ENCODE results near the gene CYB5B. TPM values are rescaled to one million over a fixed set of nuclear protein-coding genes. Genes with fewer than 3 reads are reported as not detected.
A peak's percentile ranks its signal among the peaks of the same experiment; 100 is the strongest.

The CYB5B gene
- total RNA-seq, 3 donors from 2014 or later (not counting 1 experiment from before 2014, with no cell fraction given) = 73.1 to 106 (median 88.4) TPM

DNA sequence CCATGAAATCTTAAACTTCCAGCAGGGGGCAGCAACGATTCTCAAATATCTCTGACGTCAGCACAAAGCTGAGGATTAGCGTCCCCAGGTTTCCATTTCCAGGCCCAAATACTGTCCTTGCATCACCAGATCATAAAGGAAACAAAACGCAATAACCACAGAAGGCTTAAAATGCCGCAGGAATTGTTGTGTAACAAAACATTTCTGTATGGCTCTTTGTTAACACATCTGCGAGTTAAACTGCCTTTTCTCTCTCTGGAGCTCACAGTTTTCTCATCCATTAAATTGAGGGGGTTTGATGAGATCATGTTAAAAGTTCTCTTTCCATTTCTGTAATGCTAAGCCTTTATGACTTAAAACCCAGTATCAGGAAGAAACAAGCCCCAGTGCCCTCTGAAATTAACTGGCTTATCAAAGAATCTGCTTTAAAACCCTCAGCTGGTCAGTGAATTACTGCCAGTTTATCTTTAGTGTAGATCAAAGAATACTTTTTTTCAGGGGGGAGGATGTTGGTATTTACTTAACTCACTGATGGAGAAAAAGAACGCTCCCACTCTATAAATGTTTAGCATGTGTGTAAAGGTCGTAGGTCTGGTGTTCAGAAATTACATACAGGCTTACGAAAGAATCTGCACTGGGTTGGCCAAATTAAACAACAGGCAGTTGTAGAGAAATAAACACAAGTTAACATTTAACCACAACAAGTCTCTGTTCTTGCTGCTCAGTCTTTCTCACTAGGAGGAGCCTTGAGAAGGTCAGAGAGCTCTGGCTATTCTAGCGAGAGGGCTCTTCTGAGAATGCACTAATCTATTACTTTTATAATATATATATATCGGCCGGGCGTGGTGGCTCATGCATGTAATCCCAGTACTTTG, 28.0 kb upstream of the CYB5B start:
- H3K27me3 Mint-ChIP-seq (ENCODE audit: low read depth in 2 of 2) = no peaks in the 10 kb centered on the region
- Histone ChIP-seq H3K4me1 (ENCODE audit: control insufficient read depth, insufficient read depth, low read length) (no peaks in the 10 kb centered on the region), H3K36me3 (ENCODE audit: control insufficient read depth, insufficient read depth, low read length) (no peaks in the 10 kb centered on the region), H3K4me3 (ENCODE audit: low read length) (no peak overlapping the region), H3K27ac (ENCODE audit: low read length) (peak overlapping the region; percentile 50), H3K9me3 (ENCODE audit: control insufficient read depth, insufficient read depth, low read length) (no peaks in the 10 kb centered on the region), H3K27me3 (ENCODE audit: control insufficient read depth, insufficient read depth, low read length) (no peaks in the 10 kb centered on the region)
- TF ChIP-seq, protein P1, sequence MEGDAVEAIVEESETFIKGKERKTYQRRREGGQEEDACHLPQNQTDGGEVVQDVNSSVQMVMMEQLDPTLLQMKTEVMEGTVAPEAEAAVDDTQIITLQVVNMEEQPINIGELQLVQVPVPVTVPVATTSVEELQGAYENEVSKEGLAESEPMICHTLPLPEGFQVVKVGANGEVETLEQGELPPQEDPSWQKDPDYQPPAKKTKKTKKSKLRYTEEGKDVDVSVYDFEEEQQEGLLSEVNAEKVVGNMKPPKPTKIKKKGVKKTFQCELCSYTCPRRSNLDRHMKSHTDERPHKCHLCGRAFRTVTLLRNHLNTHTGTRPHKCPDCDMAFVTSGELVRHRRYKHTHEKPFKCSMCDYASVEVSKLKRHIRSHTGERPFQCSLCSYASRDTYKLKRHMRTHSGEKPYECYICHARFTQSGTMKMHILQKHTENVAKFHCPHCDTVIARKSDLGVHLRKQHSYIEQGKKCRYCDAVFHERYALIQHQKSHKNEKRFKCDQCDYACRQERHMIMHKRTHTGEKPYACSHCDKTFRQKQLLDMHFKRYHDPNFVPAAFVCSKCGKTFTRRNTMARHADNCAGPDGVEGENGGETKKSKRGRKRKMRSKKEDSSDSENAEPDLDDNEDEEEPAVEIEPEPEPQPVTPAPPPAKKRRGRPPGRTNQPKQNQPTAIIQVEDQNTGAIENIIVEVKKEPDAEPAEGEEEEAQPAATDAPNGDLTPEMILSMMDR (IDR thresholded peaks at IDR 0.05) = peak; percentile 8
- H3K9me3 Mint-ChIP-seq = no peaks in the 10 kb centered on the region
- H3K4me3 Mint-ChIP-seq = peak overlapping the region; percentile 13
- H3K27ac Mint-ChIP-seq = peak overlapping the region; percentile 41 to 81
- no peaks in the 10 kb centered on the region for H3K36me3 Mint-ChIP-seq
- H3K4me1 Mint-ChIP-seq = peaks cover 5 to 7% of the 10 kb centered on the region in 2 donors
- intact Hi-C loops (cut with micrococcal nuclease) = loop anchor here (10.0 kb wide), 2 partner anchors 68 to 218 kb away; no protein-coding TSS in a partner anchor
- WGBS (ENCODE audit: insufficient coverage) = 2% methylated on average over 5 of the region's 13 CpGs
- DNase-seq (peak; percentile 54 to 90), ATAC-seq (peak; percentile 72 to 97 (median 80))

DNA sequence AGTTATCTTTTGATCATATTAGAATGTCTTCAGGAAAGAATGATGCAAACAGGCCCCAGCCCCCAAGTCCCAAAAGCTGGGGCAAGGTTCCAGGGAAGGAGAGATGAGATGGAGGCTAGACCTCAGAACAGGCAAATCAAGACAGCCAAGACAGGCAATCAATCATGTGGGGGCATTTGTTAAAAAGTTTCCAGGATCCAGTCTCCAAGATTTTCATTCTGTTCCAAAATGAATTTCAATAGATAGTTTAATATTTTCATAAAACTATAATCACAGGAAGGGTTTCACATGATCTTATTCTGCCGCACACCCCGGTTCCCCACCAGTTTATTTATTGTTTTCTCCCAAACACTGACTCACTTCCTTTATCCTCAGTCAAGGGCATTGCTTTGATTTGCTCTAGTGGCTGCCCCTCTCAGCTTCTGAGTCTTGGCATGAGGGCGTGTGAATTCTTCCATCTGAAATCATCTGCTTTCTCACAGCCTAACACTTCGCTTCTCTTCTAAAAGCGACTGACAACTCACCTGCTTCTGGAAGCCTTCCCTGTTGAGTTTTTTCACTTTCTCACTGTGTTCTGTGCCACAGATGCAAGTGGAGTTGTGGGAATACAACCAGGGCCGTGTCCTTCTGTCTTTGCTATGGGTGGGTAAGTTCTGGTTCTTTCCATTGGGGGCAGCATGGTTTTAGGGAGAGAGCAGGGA, 26.4 kb upstream of the CYB5B start:
- H3K9me3 Mint-ChIP-seq = no peaks in the 10 kb centered on the region
- WGBS (ENCODE audit: insufficient coverage) = 79% methylated on average over 6 of the region's 6 CpGs
- H3K27me3 ChIP-seq (ENCODE audit: control insufficient read depth, insufficient read depth, low read length) = no peaks in the 10 kb centered on the region
- no peak overlapping the region for H3K4me3 Mint-ChIP-seq
- ATAC-seq = no peak
- TF ChIP-seq, protein P1 (IDR thresholded peaks at IDR 0.05) = no peak
- no peaks in the 10 kb centered on the region for H3K27me3 Mint-ChIP-seq (ENCODE audit: low read depth in 2 of 2)
- no peak for DNase-seq
- intact Hi-C loops (cut with micrococcal nuclease) = loop anchor here (10.0 kb wide), 2 partner anchors 67 to 217 kb away; no protein-coding TSS in a partner anchor
- no peaks in the 10 kb centered on the region for H3K36me3 Mint-ChIP-seq
- peaks cover 5 to 7% of the 10 kb centered on the region in 2 donors for H3K4me1 Mint-ChIP-seq
- H3K27ac Mint-ChIP-seq = peak overlapping the region in 1 of 2 donors; percentile 48
- no peak overlapping the region for H3K27ac ChIP-seq (ENCODE audit: low read length)
- H3K4me3 ChIP-seq (ENCODE audit: low read length) = no peak overlapping the region
- no peaks in the 10 kb centered on the region for H3K4me1 ChIP-seq (ENCODE audit: control insufficient read depth, insufficient read depth, low read length)
- no peaks in the 10 kb centered on the region for H3K9me3 ChIP-seq (ENCODE audit: control insufficient read depth, insufficient read depth, low read length)
- H3K36me3 ChIP-seq (ENCODE audit: control insufficient read depth, insufficient read depth, low read length) = no peaks in the 10 kb centered on the region

DNA sequence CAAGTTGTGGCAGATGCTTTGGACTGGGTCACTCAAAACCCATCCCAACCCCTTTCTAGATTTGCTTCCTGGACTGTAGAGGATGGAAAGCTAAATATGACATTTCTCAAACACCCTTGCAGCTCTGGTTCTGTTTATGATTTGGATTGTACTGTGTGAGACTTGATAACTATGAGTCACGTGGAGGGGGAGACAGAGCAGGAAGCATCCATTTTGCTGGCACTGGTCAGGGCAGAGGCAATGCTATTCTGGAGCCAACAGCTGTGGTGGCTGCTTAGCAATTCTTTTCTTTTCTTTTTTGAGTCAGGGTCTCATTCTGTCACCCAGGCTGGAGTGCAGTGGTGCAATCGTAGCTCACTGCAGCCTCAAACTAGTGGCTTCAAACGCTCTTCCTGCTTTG, 25.1 kb upstream of the CYB5B start:
- Histone ChIP-seq H3K27ac (ENCODE audit: low read length) (no peak overlapping the region), H3K27me3 (ENCODE audit: control insufficient read depth, insufficient read depth, low read length) (no peaks in the 10 kb centered on the region), H3K36me3 (ENCODE audit: control insufficient read depth, insufficient read depth, low read length) (no peaks in the 10 kb centered on the region), H3K4me3 (ENCODE audit: low read length) (no peak overlapping the region), H3K9me3 (ENCODE audit: control insufficient read depth, insufficient read depth, low read length) (no peaks in the 10 kb centered on the region), H3K4me1 (ENCODE audit: control insufficient read depth, insufficient read depth, low read length) (no peaks in the 10 kb centered on the region)
- H3K27ac Mint-ChIP-seq = no peak overlapping the region
- H3K36me3 Mint-ChIP-seq = no peaks in the 10 kb centered on the region
- no peak for DNase-seq
- H3K4me1 Mint-ChIP-seq = peaks cover 5 to 7% of the 10 kb centered on the region in 2 donors
- no peaks in the 10 kb centered on the region for H3K9me3 Mint-ChIP-seq
- TF ChIP-seq, protein P1 (IDR thresholded peaks at IDR 0.05) = no peak
- H3K27me3 Mint-ChIP-seq (ENCODE audit: low read depth in 2 of 2) = peaks cover 0 to 2% of the 10 kb centered on the region in 2 donors
- WGBS (ENCODE audit: insufficient coverage) = 61% methylated on average over 3 of the region's 3 CpGs
- H3K4me3 Mint-ChIP-seq = no peak overlapping the region
- ATAC-seq = no peak
- intact Hi-C loops (cut with micrococcal nuclease) = loop anchor here (10.0 kb wide), 2 partner anchors 65 to 215 kb away; no protein-coding TSS in a partner anchor
